HL-60 (cell line): ENCODE results near the gene CALN1.

ENCODE experiments used
- DNase-seq, 2 experiments: peaks; one replicate each; pipeline ENCODE4 v3.0.0-alpha.2; 2010 to 2020; ENCODE audit warnings: low read depth in 1 of 2, low spot score in 1 of 2
- H3K27ac ChIP-seq: fragments of 250-450 bp; sonication (Bioruptor Pico); replicated peaks from 2 replicates; pipeline ENCODE4 v1.5.1; 2020; ENCODE audit warnings: mild to moderate bottlenecking, moderate library complexity
- H3K27me3 ChIP-seq: fragments of 250-450 bp; sonication (Bioruptor Pico); 2 replicates; pipeline ENCODE4 v1.5.1; 2021; ENCODE audit warnings: mild to moderate bottlenecking, moderate library complexity; ENCODE audit not compliant: insufficient read depth, poor library complexity, severe bottlenecking
- H3K4me3 ChIP-seq: replicated peaks from 2 replicates; pipeline ENCODE4 v1.5.1; 2011; ENCODE audit warnings: mild to moderate bottlenecking, control low read depth, low read length; ENCODE audit not compliant: insufficient read depth
- CTCF ChIP-seq: IDR thresholded peaks from one replicate; pipeline ENCODE4 v1.5.1; 2011; ENCODE audit warnings: low read length, control low read depth, inconsistent platforms; ENCODE audit not compliant: insufficient read depth
- GABPA ChIP-seq: IDR thresholded peaks from 2 replicates; pipeline ENCODE4 v1.6.1; 2012; ENCODE audit warnings: low read depth
- POLR2AphosphoS5 ChIP-seq: IDR thresholded peaks from 2 replicates; pipeline ENCODE4 v1.6.1; 2012; ENCODE audit warnings: low read depth
- REST ChIP-seq: IDR thresholded peaks from 2 replicates; pipeline ENCODE4 v1.6.1; 2012; ENCODE audit warnings: low read depth; ENCODE audit not compliant: insufficient replicate concordance
- SPI1 ChIP-seq: IDR thresholded peaks from 2 replicates; pipeline ENCODE4 v1.6.1; 2012; ENCODE audit warnings: low read depth, mild to moderate bottlenecking, borderline replicate concordance

The CALN1 gene

GRCh38 chr7:72279203-72279602 is 132.9 kb downstream of the CALN1 start:
- no peak for TF ChIP-seq GABPA
- no peak for DNase-seq
- no peak overlapping the region for H3K4me3 ChIP-seq
- no peak overlapping the region for H3K27ac ChIP-seq
- H3K27me3 ChIP-seq, result no peaks in the 10 kb centered on the region

DNA sequence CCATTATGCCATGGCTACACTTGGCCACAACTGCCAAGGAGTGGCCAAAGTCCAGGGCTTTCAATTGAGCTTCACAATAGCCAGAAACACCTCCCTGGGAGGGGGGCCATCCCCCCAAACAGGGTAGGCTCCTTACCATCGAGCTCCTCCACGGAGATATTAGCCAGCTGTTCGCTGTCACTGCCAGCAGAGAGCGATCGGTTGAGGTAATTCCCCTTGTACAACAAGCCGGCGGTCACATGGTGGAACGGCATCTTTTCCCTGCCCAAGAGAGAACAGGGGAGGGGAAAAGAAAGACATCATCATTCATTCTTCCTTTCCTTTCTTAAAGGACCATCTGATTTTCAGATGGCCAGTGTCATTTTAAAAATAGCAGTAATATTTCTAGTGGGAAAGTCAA is 133.6 kb downstream of the CALN1 start:
- Histone ChIP-seq H3K4me3 (no peak overlapping the region), H3K27me3 (no peaks in the 10 kb centered on the region), H3K27ac (no peak overlapping the region)
- no peak for TF ChIP-seq CTCF
- TF ChIP-seq POLR2AphosphoS5, result no peak
- TF ChIP-seq SPI1, result no peak
- TF ChIP-seq GABPA, result no peak
- no peak for TF ChIP-seq REST
- DNase-seq, result no peak

DNA sequence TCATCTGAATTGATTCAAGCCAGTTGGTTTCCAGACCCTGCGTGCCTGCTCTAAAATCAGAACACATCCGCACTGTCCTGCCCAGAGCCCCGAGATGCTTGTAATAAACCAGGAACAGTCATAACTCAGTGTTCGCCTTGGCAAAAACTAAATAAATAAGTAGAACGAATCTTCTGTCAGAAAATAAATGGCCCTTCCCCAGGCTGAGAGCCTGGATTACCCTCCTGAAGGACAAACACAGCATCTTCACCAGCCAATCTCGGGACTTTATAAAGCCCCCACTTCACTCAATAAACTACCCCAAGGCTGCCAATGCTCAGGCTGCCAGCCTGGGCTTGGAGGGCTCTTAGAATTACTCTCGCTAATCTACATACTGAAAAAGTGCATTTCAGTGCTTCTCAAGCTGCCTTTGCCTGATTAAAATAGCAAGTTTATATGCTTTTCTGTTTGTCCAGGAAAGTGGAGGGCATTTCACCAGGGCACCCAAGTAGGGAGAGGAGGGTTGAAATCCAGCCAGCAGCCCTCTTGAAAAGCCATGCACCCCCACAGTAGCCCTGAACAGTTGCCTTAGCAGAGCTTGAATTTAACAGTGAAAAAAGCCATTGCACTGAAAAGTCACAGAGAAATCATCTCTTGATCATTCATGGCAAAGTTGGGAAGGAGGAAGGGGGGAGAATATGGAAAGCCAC is 136.6 kb downstream of the CALN1 start:
- Histone ChIP-seq H3K4me3 (no peak overlapping the region), H3K27me3 (no peaks in the 10 kb centered on the region), H3K27ac (no peak overlapping the region)
- DNase-seq, result no peak
- TF ChIP-seq POLR2AphosphoS5 (no peak), GABPA (no peak), SPI1 (no peak), CTCF (no peak), REST (no peak)

DNA sequence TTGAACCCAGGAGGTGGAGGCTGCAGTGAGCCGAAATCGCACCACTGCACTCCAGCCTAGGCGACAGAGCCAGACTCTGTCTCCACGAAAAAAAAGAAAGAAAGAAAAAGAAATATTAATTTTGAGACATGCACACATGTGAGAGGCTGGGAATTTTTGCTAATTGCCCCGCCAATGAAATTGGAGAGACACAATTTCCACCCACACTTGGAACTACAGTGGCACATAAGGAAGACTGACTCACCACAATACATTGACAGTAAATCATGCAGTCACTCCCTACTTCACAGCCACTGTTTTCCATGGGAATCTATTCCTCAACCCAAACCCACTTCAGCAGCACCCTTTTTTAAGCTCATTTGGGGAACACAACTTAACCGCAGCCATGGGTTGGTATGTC is 139.7 kb downstream of the CALN1 start:
- H3K27ac ChIP-seq, result no peak overlapping the region
- no peak for TF ChIP-seq GABPA
- TF ChIP-seq POLR2AphosphoS5, result no peak
- TF ChIP-seq REST, result no peak
- no peak for TF ChIP-seq CTCF
- TF ChIP-seq SPI1, result no peak
- no peak for DNase-seq
- H3K27me3 ChIP-seq, result no peaks in the 10 kb centered on the region
- H3K4me3 ChIP-seq, result no peak overlapping the region
